Fibroblast of peridontal ligament (primary cell): ENCODE data around the gene MC1R.
"Not testable (repeated sequence)": the region's sequence is repeated elsewhere in the genome, so short reads cannot be mapped to it uniquely, and the experiment has no call there.

Experiments used
- DNase-seq: peaks from one replicate; pipeline ENCODE4 v3.0.0-alpha.2; 2010; ENCODE audit errors: extremely low read depth

The MC1R gene

DNA sequence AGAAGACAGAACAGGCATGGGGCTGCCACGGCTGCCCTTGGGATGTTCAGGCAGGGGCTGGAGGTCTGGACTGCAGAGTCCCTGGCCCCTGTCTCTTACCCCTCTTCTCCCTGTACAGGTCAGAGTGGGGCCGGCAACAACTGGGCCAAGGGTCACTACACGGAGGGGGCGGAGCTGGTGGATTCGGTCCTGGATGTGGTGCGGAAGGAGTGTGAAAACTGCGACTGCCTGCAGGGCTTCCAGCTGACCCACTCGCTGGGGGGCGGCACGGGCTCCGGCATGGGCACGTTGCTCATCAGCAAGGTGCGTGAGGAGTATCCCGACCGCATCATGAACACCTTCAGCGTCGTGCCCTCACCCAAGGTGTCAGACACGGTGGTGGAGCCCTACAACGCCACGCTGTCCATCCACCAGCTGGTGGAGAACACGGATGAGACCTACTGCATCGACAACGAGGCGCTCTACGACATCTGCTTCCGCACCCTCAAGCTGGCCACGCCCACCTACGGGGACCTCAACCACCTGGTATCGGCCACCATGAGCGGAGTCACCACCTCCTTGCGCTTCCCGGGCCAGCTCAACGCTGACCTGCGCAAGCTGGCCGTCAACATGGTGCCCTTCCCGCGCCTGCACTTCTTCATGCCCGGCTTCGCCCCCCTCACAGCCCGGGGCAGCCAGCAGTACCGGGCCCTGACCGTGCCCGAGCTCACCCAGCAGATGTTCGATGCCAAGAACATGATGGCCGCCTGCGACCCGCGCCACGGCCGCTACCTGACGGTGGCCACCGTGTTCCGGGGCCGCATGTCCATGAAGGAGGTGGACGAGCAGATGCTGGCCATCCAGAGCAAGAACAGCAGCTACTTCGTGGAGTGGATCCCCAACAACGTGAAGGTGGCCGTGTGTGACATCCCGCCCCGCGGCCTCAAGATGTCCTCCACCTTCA, 16.2 kb downstream of the MC1R start:
- no peak for DNase-seq

DNA sequence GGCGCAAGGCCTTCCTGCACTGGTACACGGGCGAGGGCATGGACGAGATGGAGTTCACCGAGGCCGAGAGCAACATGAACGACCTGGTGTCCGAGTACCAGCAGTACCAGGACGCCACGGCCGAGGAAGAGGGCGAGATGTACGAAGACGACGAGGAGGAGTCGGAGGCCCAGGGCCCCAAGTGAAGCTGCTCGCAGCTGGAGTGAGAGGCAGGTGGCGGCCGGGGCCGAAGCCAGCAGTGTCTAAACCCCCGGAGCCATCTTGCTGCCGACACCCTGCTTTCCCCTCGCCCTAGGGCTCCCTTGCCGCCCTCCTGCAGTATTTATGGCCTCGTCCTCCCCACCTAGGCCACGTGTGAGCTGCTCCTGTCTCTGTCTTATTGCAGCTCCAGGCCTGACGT, 17.0 kb downstream of the MC1R start:
- DNase-seq = not testable (repeated sequence)

DNA sequence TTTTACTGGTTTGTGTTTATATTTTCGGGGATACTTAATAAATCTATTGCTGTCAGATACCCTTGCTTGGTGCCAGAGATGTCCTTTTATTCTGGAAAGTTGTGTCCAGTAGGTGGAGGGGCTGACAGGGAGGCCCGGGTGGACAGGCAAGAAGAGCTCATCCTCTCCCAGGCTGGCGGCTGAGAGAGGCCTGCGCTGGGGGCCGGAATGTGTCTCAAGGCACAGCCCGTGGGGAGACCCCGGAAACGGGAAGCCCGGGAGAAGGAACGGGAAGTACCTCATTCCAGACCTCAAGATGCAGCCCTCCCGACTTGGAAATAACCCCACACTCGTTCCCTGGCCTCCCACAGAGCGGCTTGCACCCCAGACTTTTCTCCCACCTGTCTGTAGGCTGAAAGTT, 17.4 kb downstream of the MC1R start:
- DNase-seq = no peak

DNA sequence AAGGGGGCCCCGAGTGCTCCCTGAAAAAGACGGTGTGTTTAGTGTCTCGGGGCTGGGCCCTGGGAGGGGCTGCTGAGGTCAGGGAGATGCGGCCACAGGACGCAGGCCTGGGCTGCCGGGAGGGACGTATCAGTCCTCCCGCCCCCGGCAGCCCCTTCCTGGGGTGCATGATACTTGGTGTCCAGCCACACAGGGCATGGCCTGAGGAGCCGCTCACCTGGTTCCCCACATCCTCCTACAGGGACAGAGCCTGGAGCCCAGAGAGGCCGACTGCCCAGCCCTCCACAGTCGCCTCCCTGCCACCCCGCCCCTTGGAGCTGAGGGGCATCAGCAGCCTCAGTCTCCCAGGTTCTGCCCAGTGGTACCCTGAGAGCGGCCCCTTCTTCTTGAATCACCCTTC, 17.8 kb downstream of the MC1R start:
- no peak for DNase-seq

DNA sequence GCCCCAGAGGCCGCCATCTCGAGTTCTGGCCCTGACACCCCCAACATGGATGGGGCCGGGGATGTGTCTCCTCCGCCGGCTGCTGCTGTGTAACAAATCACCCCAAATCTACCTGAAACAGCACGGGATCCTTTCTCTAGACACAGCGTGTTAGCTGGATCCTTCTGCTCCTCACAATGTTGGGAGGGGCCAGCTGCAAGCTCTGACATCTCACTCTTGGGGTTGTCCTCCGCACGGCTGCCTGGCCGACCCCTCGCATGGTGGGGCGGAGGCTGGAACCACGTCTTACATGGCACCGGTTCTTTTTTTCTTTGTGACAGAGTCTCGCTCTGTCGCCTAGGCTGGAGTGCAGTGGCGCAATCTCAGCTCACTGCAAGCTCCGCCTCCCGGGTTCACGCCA, 18.3 kb downstream of the MC1R start:
- DNase-seq = no peak

DNA sequence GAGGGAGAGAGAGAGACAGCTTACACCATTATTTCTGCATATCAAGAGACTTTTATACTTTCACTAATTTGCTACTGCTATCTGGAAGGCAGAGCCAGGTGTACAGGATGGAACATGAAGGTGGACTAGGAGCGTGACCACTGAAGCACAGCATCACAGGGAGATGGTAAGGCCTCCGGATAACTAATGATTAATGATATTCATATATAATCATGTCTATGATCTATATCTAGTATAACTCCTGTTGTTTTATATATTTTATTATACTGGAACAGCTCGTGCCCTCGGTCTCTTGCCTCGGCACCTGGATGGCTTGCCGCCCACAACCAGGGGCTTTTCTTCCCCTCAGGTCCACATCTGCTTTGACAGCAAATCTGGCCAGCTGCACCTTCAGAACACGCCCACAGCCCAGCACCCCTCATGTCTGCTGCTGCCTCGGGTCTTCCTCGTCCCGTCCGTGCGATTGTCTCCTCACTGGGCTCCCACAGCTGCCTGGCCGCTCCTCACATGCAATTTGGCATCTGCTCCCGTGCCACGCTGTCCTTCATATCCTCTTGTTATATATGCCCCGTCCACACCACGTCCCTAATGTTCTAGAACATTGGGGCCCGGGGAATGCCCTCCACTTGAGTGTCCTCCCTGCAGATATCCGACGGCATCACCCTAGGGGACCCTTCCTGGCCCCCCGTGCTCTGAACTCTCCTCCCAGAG, 19.7 kb downstream of the MC1R start:
- no peak for DNase-seq

DNA sequence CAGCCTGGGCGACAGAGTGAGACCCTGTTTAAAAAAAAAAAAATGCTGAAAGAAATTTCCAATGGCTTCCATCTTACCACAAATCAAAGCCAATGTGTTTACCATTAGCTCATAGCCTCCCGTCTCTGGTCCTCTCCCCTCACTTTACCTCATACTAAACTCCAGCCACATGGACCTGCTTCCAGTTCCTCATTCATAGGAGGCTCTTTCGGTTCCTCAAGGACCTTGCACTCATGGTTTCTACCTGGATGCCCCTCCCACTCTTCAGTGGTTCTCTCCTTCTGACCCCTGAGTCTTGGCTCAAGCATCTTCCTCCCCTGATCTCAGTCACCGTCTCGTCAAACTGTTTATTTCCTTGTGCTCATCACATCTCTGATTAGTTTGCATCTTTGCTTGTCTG, 26.1 kb downstream of the MC1R start:
- DNase-seq = no peak

DNA sequence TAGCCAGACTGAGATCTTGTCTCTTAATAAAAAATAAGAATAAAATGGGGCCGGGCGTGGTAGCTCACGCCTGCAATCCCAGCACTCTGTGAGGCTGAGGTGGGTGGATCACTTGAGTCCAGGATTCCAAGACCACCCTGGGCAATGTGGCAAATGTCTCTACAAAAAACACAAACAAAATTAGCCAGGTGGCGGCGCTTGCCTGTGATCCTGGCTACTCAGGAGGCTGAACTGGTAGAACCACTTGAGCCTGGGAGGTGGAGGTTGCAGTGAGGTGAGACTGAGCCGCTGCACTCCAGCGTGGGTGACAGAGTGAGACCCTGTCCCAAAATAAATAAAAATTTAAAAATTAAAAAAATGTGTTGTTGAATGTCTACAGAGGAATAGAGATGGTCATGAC, 27.0 kb downstream of the MC1R start:
- DNase-seq = no peak

DNA sequence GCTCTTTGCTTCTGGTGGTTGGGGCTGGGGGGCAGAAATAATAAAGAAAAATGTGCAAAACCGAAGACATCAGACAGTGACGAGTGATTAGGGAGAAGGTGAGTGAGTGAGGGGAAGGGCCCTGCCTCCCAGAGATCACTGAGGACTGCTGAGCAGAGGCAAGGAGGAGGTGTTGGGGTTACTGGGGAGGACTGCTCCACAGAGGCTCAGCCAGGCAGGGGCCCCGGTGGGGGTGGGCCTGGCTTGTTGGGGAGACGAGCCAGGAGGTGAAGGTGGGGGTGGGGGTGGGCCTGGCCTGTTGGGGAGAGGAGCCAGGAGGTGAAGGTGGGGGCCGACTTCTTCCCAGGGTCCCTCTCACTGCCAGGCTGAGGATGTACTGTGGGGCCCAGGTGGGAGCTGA, 27.9 kb downstream of the MC1R start:
- no peak for DNase-seq

DNA sequence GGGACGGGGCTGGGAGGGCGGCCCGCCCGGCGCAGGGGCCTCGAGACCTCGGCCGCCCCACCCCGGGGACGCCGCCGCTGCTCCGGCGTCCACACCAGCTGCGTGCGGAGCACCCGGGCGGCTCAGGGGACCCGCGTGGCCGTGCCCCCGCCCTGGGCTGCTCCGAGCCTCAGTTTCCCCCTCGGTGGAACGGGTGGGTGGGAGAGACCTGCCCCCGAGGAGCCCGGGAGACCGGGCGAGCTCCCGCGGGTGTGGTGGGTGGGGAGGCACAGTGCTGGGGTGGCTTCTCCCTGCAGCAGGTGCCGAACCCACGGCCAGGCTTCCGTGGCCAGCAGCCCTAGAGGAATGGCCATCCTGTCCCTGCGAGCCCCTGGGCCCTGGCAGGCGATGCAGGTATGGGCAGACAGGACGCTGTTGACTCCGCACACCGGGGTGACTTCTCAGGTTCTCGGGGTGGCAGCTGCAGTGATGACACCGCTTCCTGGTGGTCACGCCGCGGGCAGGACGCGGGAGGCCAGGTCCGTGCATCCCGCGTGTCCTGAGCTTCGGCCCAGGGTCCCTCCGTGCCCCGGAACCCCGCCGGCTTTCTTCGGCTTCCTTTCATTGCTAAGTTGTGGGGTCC, 30.6 kb downstream of the MC1R start:
- DNase-seq = no peak

DNA sequence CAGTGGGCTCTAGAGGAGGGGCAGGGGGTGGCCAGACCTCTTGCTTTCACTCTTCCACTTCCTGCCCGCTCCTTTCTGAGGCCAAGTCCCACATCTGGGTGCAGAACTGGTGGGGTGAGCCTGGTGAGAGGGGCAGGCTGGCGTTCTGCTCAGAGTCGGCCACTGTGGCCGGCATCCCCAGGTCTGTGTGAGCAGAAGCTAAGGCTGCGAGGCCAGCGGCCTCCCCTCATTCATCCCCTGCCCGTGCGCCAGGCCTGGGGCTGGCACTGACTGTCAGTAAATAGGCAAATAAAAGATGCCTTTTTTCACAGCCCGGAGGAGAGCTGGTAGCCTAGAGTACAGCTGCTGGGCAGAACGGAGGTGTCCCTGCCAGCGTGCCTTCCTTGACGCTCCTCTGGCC, 31.1 kb downstream of the MC1R start:
- DNase-seq = no peak

DNA sequence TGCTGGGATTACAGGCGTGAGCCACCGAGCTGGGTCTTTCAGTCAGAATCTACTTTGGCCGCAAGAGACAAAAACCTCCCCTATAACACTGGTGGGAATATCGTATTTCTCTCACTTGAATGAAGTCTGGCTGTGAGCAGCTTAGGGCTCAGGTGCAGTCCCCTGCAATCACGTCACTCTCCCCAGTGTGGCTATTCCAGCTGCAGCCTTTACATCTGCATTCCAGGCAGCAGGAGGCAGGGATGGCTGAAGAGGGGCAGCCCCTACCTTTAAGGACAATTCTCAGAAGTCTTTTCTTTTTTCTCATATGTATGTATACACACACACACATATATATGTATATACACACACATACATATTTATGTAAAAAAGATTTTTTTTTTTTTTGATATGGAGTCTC, 32.8 kb downstream of the MC1R start:
- DNase-seq = no peak

DNA sequence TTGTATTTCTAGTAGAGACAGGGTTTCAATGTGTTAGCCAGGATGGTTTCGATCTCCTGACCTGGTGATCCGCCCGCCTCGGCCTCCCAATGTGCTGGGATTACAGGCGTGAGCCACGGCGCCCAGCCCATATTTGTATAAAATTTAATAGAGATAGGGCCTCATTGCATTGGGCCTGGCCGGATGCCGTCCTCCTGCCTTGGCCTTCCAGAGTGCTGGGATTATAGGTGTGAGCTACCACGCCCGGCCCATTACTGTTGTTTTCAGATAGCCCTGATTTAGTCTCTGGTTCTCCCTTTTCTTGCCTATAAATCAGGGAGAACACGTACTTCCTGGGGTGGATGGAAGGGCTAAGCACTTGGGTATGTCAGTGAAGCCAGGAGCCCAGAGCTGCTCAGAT, 33.4 kb downstream of the MC1R start:
- DNase-seq = no peak

DNA sequence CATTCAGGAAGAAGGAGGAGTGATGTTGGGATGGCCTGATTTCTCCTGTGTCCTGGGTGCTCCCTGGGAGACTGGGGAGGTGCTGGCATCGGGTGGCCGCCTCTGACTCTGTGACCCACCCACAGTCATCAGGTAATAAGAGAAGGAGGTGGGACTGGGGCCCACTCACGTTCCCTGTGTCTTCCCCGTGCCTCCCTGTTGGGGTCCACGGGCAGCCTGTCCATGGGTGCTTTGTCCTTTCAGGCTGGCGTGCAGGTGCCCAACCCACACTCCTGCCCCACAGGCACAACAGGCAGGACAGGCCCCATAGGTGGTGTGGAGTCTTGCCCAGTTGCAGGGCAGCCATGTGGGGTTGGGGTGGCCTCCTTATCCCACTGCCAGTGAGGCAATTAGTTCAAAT, 33.9 kb downstream of the MC1R start:
- DNase-seq = no peak

DNA sequence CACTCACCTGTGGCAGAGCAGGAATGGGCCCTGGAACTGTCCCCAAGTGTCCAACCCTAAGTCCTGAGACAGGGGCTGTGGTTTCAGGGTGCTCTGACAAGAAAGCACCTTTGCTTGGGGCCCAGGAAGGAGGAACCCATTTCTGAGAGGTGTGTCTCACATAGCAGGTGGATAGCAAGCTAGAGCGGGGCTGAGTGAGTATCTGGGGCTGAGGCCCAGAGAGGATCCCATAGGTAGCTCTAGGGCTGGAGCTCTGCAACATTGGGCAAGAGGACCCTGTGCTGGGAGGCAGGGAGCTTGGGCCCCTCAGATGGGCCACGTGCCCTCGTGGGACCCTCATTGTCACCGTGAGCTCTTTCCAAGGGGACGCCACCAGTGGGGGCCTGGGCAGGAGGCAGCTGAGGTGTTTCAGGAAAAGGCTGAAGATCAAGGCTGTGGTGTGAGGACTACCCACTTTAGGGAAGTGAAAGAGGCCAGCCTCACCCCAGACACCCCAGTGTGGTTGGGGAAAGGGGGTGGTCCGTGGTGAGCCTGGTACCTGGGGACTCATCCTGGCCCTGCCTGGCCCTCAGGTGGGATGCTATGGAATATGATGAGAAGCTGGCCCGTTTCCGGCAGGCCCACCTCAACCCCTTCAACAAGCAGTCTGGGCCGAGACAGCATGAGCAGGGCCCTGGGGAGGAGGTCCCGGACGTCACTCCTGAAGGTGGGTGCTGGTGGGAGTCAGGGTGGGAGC, 35.2 kb downstream of the MC1R start:
- no peak for DNase-seq

DNA sequence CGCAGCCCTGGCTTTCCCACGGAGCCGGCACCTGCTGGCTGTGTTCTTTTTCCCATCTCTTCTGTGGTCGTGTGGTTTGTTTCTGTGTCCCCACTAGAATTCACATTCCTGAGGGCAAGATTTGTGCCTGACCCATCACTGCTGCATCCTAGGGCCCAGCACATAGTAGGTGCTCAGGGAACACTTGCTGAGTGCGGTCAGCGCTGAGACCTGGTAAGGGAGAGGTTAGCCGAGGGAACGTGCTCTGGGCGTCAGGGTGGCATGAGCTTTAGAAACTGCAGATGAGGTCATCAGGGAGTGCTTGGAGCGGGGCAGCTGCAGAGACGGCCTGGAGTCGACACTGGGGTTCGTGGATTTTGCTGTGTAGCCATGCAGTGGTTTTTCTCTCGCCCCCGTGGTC, 35.8 kb downstream of the MC1R start:
- DNase-seq = no peak

DNA sequence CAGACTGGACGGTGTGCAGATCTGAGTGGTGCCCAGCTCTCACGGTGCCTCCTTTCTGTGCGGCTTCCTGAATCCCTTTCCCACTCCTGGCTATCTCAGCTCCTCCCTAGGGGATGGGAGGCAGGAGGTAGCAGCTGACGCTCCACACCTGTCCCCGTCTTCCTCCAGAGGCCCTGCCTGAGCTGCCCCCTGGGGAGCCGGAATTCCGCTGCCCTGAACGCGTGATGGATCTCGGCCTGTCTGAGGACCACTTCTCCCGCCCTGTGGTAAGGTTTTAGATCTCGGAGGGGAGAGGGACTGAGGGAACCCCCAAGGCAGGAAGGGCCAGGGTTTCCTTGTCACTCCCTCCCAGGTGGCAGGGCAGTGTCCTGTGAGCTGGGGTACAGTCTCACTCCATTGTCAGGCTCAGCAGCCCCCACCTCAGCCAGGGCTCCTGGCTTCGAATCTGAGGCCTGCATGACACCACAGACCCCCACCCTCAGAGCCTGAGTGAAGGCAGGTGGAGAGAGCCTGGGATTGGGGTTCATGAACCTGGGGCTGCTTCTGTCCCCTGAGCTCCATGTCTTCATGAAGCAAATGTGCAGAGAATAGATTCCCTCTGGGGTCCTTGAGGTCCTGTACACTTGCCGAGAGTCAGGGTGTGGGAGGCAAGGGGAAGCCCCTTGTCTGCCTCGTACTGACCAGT, 36.5 kb downstream of the MC1R start:
- no peak for DNase-seq

DNA sequence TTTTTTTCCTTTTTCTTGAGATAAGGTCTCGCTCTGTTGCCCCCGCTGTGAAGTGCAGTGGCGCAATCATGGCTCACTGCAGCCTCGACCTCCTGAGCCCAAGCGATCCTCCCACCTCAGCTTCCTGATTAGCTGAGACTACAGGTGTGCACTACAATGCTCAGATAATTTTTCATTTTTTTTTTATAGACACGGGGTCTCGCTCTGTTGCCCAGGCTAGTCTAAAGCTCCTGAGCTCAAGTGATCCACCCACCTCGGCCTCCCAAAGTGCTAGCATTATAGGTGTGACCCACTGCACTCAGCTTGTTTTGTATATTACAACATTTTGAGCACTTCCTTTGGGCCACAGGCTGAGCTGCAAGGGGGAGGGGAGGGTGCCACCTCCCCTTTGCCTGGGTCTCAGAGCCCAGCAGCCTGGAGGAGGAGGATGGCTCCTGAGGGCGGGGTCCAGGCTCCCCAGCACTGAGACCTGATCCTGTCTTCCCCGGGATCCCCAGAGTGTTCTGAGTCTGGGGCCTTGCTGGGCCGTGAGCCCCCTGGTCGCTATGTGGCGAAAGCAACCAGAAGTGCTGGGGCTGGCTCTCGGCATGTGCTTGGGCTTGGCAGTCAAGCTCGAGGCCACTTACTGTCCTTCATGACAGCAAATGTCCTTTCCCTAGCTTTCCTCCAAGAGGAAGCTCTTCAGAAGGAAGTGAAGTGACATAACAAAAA, 38.0 kb downstream of the MC1R start:
- DNase-seq = no peak

DNA sequence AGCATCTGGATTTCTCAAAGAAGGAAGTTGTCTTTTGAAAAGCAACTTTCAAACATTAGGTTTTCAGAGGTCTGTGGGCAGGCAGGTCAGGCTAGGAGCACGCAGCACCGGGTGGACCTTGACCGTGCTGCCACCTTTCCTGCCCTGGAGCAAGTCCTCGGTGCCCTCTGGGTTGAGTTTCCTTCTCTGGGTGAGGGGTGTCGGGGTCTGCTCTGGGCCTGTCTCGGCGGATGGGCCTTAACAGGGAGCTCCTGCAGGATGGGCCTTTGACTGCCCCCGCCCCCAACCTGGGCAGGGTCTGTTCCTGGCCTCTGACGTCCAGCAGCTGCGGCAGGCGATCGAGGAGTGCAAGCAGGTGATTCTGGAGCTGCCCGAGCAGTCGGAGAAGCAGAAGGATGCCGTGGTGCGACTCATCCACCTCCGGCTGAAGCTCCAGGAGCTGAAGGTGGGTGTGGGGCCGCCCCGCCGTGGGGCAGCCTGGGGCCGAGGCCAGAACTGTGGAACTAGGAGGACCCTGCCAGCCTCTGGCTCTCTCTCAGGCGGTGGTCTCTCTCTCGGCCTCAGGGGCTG, 38.6 kb downstream of the MC1R start:
- DNase-seq = no peak

DNA sequence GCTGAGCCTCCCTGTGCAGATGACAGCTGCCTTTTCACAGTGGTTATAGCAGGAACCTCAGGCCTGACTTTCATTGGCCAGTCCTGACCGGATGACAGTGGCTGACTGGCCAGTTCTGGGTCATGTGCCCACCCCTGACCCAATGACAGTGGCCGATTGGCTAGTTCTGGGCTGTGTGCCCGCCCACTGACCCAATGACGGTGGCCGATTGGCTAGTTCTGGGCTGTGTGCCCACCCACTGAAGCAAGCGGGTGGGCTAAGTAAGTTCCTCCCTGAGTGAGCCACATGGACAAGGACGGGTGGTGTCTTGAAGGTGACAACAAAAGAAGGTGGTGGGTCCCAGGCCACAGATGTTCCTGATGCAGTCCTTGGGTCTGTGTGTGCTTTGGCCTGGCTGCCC, 39.4 kb downstream of the MC1R start:
- DNase-seq = no peak

DNA sequence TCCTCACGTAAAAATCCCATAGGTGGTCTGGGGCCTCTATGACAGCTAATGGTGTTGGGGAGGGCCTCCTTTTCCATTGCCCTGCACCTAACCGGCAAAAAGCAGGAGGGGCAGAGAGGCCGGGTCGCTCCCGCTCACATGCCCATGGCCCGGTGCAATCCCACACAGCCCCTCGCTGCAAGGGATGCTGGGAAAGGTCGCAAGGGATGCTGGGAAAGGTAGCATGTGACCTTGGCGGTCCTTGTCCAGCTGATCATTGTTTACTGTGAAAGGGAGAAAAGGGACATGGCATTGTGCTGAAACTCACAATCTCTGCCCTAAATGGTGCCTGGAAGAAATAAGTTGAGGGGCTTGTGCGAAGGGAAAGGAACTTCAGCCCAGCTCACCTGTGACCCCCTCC, 39.9 kb downstream of the MC1R start:
- DNase-seq = no peak
